ENCODE measurements around the gene UBL3. TPM values are rescaled to one million over a fixed set of nuclear protein-coding genes. Genes with fewer than 3 reads are reported as not detected.

UBL3 gene
- polyA plus RNA-seq, 1 of the 3 experiments (the other 2 are of a cell fraction) = 5.8 TPM

- Histone ChIP-seq H3K9ac (no peak overlapping the region), H3K4me3 (ENCODE audit: low read depth in 2 of 2, low read length in 1 of 2) (no peak overlapping the region), H3K79me2 (ENCODE audit: insufficient read depth) (no peaks in the 10 kb centered on the region), H3K27ac (ENCODE audit: low read depth in 2 of 2, low read length in 1 of 2) (no peak overlapping the region), H3K27me3 (ENCODE audit: insufficient read depth) (no peaks in the 10 kb centered on the region; the same call in 1 of the 2 replicates), H3K4me1 (ENCODE audit: control insufficient read depth in 1 of 2, insufficient read depth in 2 of 2, low read depth in 1 of 2, low read length in 1 of 2) (no peaks in the 10 kb centered on the region), H3F3A (replicated peaks; ENCODE audit: insufficient read depth) (no peaks in the 10 kb centered on the region), H2AFZ (ENCODE audit: low read depth) (no peak overlapping the region), H3K36me3 (replicated peaks in 1 of 2; ENCODE audit: control insufficient read depth in 1 of 2, insufficient read depth in 2 of 2, low read length in 1 of 2) (no peaks in the 10 kb centered on the region), H3K9me2 (no peaks in the 10 kb centered on the region), H3K4me2 (no peak overlapping the region), H3K9me3 (no peaks in the 10 kb centered on the region), H4K20me1 (ENCODE audit: insufficient read depth) (no peaks in the 10 kb centered on the region)
- CTCF ChIA-PET = no interaction called here
- POLR2A ChIA-PET = no interaction called here
- WGBS (ENCODE audit: low lambda C conversion rate) = 69% methylated on average over 7 of the region's 7 CpGs
- DNase-seq = no peak
- no peak for TF ChIP-seq FOSL2 (IDR thresholded peaks at IDR 0.05; ENCODE audit: borderline replicate concordance, low read depth)
- TF ChIP-seq YY1 (IDR thresholded peaks at IDR 0.05; ENCODE audit: low read depth) = no peak
- TF ChIP-seq, protein P1, sequence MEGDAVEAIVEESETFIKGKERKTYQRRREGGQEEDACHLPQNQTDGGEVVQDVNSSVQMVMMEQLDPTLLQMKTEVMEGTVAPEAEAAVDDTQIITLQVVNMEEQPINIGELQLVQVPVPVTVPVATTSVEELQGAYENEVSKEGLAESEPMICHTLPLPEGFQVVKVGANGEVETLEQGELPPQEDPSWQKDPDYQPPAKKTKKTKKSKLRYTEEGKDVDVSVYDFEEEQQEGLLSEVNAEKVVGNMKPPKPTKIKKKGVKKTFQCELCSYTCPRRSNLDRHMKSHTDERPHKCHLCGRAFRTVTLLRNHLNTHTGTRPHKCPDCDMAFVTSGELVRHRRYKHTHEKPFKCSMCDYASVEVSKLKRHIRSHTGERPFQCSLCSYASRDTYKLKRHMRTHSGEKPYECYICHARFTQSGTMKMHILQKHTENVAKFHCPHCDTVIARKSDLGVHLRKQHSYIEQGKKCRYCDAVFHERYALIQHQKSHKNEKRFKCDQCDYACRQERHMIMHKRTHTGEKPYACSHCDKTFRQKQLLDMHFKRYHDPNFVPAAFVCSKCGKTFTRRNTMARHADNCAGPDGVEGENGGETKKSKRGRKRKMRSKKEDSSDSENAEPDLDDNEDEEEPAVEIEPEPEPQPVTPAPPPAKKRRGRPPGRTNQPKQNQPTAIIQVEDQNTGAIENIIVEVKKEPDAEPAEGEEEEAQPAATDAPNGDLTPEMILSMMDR (IDR thresholded peaks at IDR 0.05) = no peak
- TF ChIP-seq RAD21 (IDR thresholded peaks at IDR 0.05; ENCODE audit: low read length) = no peak
- TF ChIP-seq GATA2 (CRISPR knock-in tag; IDR thresholded peaks at IDR 0.05) = no peak
- TF ChIP-seq SMC3 (IDR thresholded peaks at IDR 0.05; ENCODE audit: low read depth, low read length) = no peak
- no peak for TF ChIP-seq JUND (IDR thresholded peaks at IDR 0.05)
- TF ChIP-seq FOXM1 (IDR thresholded peaks at IDR 0.05; ENCODE audit: low read depth) = no peak
- no peak for TF ChIP-seq CHD2 (IDR thresholded peaks at IDR 0.05; ENCODE audit: low read length, partially characterized antibody)
- TF ChIP-seq, protein P2, sequence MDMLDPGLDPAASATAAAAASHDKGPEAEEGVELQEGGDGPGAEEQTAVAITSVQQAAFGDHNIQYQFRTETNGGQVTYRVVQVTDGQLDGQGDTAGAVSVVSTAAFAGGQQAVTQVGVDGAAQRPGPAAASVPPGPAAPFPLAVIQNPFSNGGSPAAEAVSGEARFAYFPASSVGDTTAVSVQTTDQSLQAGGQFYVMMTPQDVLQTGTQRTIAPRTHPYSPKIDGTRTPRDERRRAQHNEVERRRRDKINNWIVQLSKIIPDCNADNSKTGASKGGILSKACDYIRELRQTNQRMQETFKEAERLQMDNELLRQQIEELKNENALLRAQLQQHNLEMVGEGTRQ (IDR thresholded peaks at IDR 0.05; ENCODE audit: borderline replicate concordance, low read depth, low read length) = no peak
- no peak for TF ChIP-seq GABPA (IDR thresholded peaks at IDR 0.05; ENCODE audit: low read depth)
- TF ChIP-seq RFX5 (IDR thresholded peaks at IDR 0.05; ENCODE audit: low read length) = no peak
- TF ChIP-seq MEF2A (IDR thresholded peaks at IDR 0.05; ENCODE audit: borderline replicate concordance, low read depth) = no peak
- TF ChIP-seq, protein P3, sequence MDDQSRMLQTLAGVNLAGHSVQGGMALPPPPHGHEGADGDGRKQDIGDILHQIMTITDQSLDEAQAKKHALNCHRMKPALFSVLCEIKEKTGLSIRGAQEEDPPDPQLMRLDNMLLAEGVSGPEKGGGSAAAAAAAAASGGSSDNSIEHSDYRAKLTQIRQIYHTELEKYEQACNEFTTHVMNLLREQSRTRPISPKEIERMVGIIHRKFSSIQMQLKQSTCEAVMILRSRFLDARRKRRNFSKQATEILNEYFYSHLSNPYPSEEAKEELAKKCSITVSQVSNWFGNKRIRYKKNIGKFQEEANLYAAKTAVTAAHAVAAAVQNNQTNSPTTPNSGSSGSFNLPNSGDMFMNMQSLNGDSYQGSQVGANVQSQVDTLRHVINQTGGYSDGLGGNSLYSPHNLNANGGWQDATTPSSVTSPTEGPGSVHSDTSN (IDR thresholded peaks at IDR 0.05) = no peak
Observed at GRCh38 chr13:29868581-29868980, 18.2 kb upstream of the UBL3 start.

GRCh38 chr13:29865934-29866333 lies 15.5 kb upstream of the UBL3 start:
- 79% methylated on average over 6 of the region's 6 CpGs for WGBS (ENCODE audit: low lambda C conversion rate)
- H3K79me2 ChIP-seq (ENCODE audit: insufficient read depth) = no peaks in the 10 kb centered on the region
- H4K20me1 ChIP-seq (ENCODE audit: insufficient read depth) = no peaks in the 10 kb centered on the region
- no peak overlapping the region for H3K4me3 ChIP-seq (ENCODE audit: low read depth in 2 of 2, low read length in 1 of 2)
- TF ChIP-seq ELF1 (IDR thresholded peaks at IDR 0.05) (no peak), TAF1 (IDR thresholded peaks at IDR 0.05; ENCODE audit: borderline replicate concordance, low read depth, low read length) (no peak)
- H3K27ac ChIP-seq (ENCODE audit: low read depth in 2 of 2, low read length in 1 of 2) = no peak overlapping the region
- no peak overlapping the region for H3K9ac ChIP-seq
- no peak overlapping the region for H3K4me2 ChIP-seq
- no peaks in the 10 kb centered on the region for H3K36me3 ChIP-seq (replicated peaks in 1 of 2; ENCODE audit: control insufficient read depth in 1 of 2, insufficient read depth in 2 of 2, low read length in 1 of 2)
- H3K9me3 ChIP-seq = no peaks in the 10 kb centered on the region
- H2AFZ ChIP-seq (ENCODE audit: low read depth) = no peak overlapping the region
- no peaks in the 10 kb centered on the region for H3K27me3 ChIP-seq (ENCODE audit: insufficient read depth)
- no peaks in the 10 kb centered on the region for H3K9me2 ChIP-seq
- DNase-seq = no peak
- no peaks in the 10 kb centered on the region for H3K4me1 ChIP-seq (ENCODE audit: control insufficient read depth in 1 of 2, insufficient read depth in 2 of 2, low read depth in 1 of 2, low read length in 1 of 2)
- CTCF ChIA-PET = interaction anchor here (1.1 to 1.2 kb wide), 2 partner anchors 14 to 249 kb away, joined by 3 to 5 read pairs; no protein-coding TSS in a partner anchor
- POLR2A ChIA-PET = no interaction called here
- no peaks in the 10 kb centered on the region for H3F3A ChIP-seq (replicated peaks; ENCODE audit: insufficient read depth)

Measured in SK-N-SH (cell line).